ENCODE results near the gene HEMK1. TPM values are rescaled to one million over a fixed set of nuclear protein-coding genes. Genes with fewer than 3 reads are reported as not detected.

Gene HEMK1, protein sequence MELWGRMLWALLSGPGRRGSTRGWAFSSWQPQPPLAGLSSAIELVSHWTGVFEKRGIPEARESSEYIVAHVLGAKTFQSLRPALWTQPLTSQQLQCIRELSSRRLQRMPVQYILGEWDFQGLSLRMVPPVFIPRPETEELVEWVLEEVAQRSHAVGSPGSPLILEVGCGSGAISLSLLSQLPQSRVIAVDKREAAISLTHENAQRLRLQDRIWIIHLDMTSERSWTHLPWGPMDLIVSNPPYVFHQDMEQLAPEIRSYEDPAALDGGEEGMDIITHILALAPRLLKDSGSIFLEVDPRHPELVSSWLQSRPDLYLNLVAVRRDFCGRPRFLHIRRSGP
- total RNA-seq, result 100 to 1,000 TPM in 1 of 2 experiments, 10 to 100 TPM in 1; 97.1 to 101 TPM

DNA sequence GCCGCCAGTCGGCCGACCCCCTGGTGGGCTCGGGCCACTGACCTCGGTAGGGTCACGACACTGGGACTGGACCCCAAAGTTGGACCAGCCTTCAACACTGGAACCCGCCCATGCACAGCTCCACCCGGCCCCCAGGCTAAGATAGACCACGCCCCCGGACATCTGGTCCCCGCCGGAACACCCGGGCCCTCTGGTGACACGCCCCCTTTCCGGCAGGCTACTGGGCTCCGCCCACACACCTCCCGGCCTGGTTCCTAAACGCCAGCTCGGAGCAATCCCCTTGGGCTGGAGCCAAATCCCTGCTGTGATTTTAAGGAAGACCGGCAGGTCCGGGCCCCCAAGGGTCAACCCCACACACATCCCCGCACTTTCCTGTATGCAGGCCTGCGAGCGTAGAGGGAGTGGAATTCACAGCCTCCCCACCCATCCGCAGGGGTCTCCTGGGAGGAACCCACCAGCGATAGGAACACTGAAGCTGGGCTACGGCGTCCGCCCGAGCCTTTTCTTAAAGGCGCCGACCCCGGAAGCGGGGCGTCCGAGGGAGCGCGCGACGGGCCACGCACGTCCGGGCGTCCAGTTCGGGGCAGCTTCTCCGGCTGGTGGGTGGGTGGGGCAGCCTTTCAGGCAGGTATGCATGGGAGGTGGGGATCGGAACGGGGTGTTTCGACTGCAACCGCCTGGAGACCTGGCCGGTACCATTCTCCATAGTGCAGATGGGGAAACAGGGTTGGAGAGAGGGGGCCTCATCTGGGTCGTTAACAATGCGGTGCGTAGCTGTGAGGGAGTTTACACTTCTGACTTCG, at the start of gene HEMK1:
Gene HEMK1, plus strand, starts transcription at position 576 of the 803 bp plus-strand sequence. CDS start 1,583 bp downstream, outside the sequence.
- intact Hi-C loops (cut with micrococcal nuclease), result no loop called here
- H3K27me3 Mint-ChIP-seq, result peaks cover 2% of the 10 kb centered on the region
- no peaks in the 10 kb centered on the region for H3K9me3 Mint-ChIP-seq
- H3K4me1 Mint-ChIP-seq (ENCODE audit: low read depth), result peaks cover 47% of the 10 kb centered on the region
- H3K4me3 Mint-ChIP-seq, result peak within 1 kb of the TSS; percentile 91
- ChIA-PET CTCF (interaction anchor here (0.8 to 14.6 kb wide), 7 partner anchors 21 to 821 kb away, joined by 3 to 769 read pairs (median 7); partner anchors contain the start of genes CISH and MAPKAPK3), POLR2A (interaction anchor here (0.9 to 18.9 kb wide), 17 partner anchors 9 to 823 kb away, joined by 3 to 2276 read pairs (median 5); partner anchors contain the start of genes CISH, MAPKAPK3 and RASSF1)
- peak within 1 kb of the TSS; percentile 98 for H3K27ac Mint-ChIP-seq
- no peak for TF ChIP-seq CTCF (IDR thresholded peaks at IDR 0.05)
- ATAC-seq (peak; percentile 38), DNase-seq (peak; percentile 99)
- H3K36me3 Mint-ChIP-seq (ENCODE audit: low read depth), result peaks cover 64% of the 10 kb centered on the region

- no peak for ATAC-seq
- H3K4me3 Mint-ChIP-seq, result no peak overlapping the region
- no peaks in the 10 kb centered on the region for H3K27me3 Mint-ChIP-seq
- ChIA-PET CTCF (interaction anchor here (0.9 to 5.2 kb wide), 3 partner anchors 22 to 95 kb away, joined by 3 to 38 read pairs (median 7); no protein-coding TSS in a partner anchor), POLR2A (interaction anchor here (2.0 kb wide), 1 partner anchor 14 kb away, joined by 5 read pairs; no protein-coding TSS in a partner anchor)
- H3K4me1 Mint-ChIP-seq (ENCODE audit: low read depth), result peaks cover 5% of the 10 kb centered on the region
- intact Hi-C loops (cut with micrococcal nuclease), result no loop called here
- no peak for TF ChIP-seq CTCF (IDR thresholded peaks at IDR 0.05)
- no peaks in the 10 kb centered on the region for H3K36me3 Mint-ChIP-seq (ENCODE audit: low read depth)
- H3K9me3 Mint-ChIP-seq, result no peaks in the 10 kb centered on the region
- H3K27ac Mint-ChIP-seq, result no peak overlapping the region
- DNase-seq, result no peak
These were observed 48.5 kb upstream of the HEMK1 start for GRCh38 chr3:50520849-50521248.

DNA sequence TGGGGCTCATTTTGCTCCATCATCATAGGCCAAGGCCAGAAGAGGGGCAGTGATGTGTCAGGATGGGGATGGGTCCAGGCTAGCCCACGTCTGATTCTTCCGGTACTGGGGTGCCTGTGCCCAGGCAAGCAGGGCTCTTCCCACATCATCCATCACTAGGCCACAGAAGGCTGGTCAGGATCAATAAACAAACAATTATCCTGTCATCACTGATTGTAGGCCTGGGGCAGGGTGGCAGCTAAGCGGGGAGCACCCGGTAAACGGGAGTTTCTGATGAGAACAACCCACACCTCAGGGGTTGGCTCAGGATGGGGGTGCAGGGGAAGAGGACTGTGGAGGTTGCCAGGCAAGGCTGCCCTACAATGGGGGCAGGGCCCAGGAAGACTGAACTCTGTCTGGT, 47.8 kb upstream of the HEMK1 start:
- CTCF ChIA-PET, result interaction anchor here (2.7 to 5.2 kb wide), 2 partner anchors 21 to 30 kb away, joined by 7 to 38 read pairs; no protein-coding TSS in a partner anchor
- H3K4me3 Mint-ChIP-seq, result no peak overlapping the region
- no peaks in the 10 kb centered on the region for H3K36me3 Mint-ChIP-seq (ENCODE audit: low read depth)
- DNase-seq, result no peak
- H3K4me1 Mint-ChIP-seq (ENCODE audit: low read depth), result peaks cover 6% of the 10 kb centered on the region
- H3K9me3 Mint-ChIP-seq, result no peaks in the 10 kb centered on the region
- H3K27ac Mint-ChIP-seq, result no peak overlapping the region
- ATAC-seq, result no peak
- POLR2A ChIA-PET, result interaction anchor here (2.0 kb wide), 1 partner anchor 13 kb away, joined by 5 read pairs; no protein-coding TSS in a partner anchor
- TF ChIP-seq CTCF (IDR thresholded peaks at IDR 0.05), result no peak
- intact Hi-C loops (cut with micrococcal nuclease), result no loop called here
- no peaks in the 10 kb centered on the region for H3K27me3 Mint-ChIP-seq

GRCh38 chr3:50523279-50523811, 46.0 kb upstream of the HEMK1 start:
- Mint-ChIP-seq H3K4me3 (no peak overlapping the region), H3K4me1 (ENCODE audit: low read depth) (peaks cover 6% of the 10 kb centered on the region), H3K27me3 (no peaks in the 10 kb centered on the region), H3K27ac (no peak overlapping the region), H3K36me3 (ENCODE audit: low read depth) (no peaks in the 10 kb centered on the region), H3K9me3 (no peaks in the 10 kb centered on the region)
- intact Hi-C loops (cut with micrococcal nuclease), result no loop called here
- DNase-seq (no peak), ATAC-seq (no peak)
- ChIA-PET POLR2A (interaction anchor here (0.6 kb wide), 2 partner anchors 9 to 648 kb away, joined by 3 read pairs; no protein-coding TSS in a partner anchor), CTCF (interaction anchor here (0.8 to 5.2 kb wide), 7 partner anchors 9 to 90 kb away, joined by 3 to 38 read pairs (median 4); no protein-coding TSS in a partner anchor)
- TF ChIP-seq CTCF (IDR thresholded peaks at IDR 0.05), result no peak
